Right lobe of liver (tissue), 4 donors: Measurements from ENCODE around the gene STRAP.

ENCODE experiments used
- CTCF ChIP-seq, 4 donors: fragments of 200-600 bp in 3 of 4; fragments of 450-650 bp in 1 of 4; IDR thresholded peaks; one replicate each; pipeline versions ENCODE4 v1.5.1 to v1.8.0; 2016 to 2022; ENCODE audit warnings: antibody characterized with exemption in 4 of 4, mild to moderate bottlenecking in 2 of 4
- POLR2A ChIP-seq: fragments of 450-650 bp; IDR thresholded peaks from one replicate; pipeline ENCODE4 v1.6.1; 2017; ENCODE audit warnings: antibody characterized with exemption, mild to moderate bottlenecking
- donor health status: DM: no; HTN: no; CAD: no.
- donor health status: DM: no; HTN: no; CAD: no.
- donor health status: DM: no; HTN: yes; CAD: no.

GRCh38 chr12:15863372-15863771 is 18.8 kb upstream of the STRAP start:
- TF ChIP-seq CTCF (IDR thresholded peaks at IDR 0.05) (no peak), POLR2A (no peak)
